Esophagus (tissue), 2 donors: ENCODE data around the gene FRMD4A. TPM values are rescaled to one million over a fixed set of nuclear protein-coding genes. Genes with fewer than 3 reads are reported as not detected.

Experiments used
- H3K27ac ChIP-seq, 2 donors: one replicate each; pipeline ENCODE4 v1.5.1; 2013; ENCODE audit warnings: low read depth in 2 of 2, mild to moderate bottlenecking in 2 of 2, inconsistent platforms in 1 of 2, low read length in 1 of 2, moderate library complexity in 1 of 2
- H3K27me3 ChIP-seq, 2 donors: one replicate each; pipeline ENCODE4 v1.6.1; 2013; ENCODE audit warnings: low read length in 2 of 2, control low read depth in 1 of 2, mild to moderate bottlenecking in 1 of 2; ENCODE audit not compliant: insufficient read depth in 2 of 2, control insufficient read depth in 1 of 2
- H3K36me3 ChIP-seq, 2 donors: one replicate each; pipeline ENCODE4 v1.6.1; 2013; ENCODE audit warnings: low read length in 1 of 2; ENCODE audit not compliant: control insufficient read depth in 2 of 2, insufficient read depth in 2 of 2
- H3K4me1 ChIP-seq, 2 donors: one replicate each; pipeline ENCODE4 v1.6.1; 2013; ENCODE audit warnings: low read length in 1 of 2; ENCODE audit not compliant: control insufficient read depth in 2 of 2, insufficient read depth in 2 of 2
- H3K4me3 ChIP-seq, 2 donors: one replicate each; pipeline ENCODE4 v1.5.1; 2013; ENCODE audit warnings: low read length in 2 of 2, mild to moderate bottlenecking in 2 of 2, low read depth in 1 of 2, moderate library complexity in 1 of 2
- H3K9me3 ChIP-seq, 2 donors: one replicate each; pipeline ENCODE4 v1.6.1; 2013; ENCODE audit warnings: mild to moderate bottlenecking in 2 of 2, low read depth in 1 of 2, low read length in 1 of 2, moderate library complexity in 1 of 2; ENCODE audit not compliant: control insufficient read depth in 2 of 2, insufficient read depth in 1 of 2
- WGBS, 2 donors: extraction: QIAGEN DNeasy Blood & Tissue Kit; methylation state at CpG; one replicate each; pipeline ENCODE4 v1.1.7; 2013; 5-methylcytosine and 5-hydroxymethylcytosine counted together
- polyA plus RNA-seq, 2 donors: library from polyadenylated mRNA; stranded (reverse); fragments of 200-250 nt; gene quantifications; one replicate each; pipeline ENCODE4 v1.2.3, GENCODE V29; 2013
- donor health status: healthy with polysubstance abuse.
- donor health status: Bipolar disorder and iron deficiency.

Gene FRMD4A
- polyA plus RNA-seq, 2 donors: 9.3 to 12.6 TPM

DNA sequence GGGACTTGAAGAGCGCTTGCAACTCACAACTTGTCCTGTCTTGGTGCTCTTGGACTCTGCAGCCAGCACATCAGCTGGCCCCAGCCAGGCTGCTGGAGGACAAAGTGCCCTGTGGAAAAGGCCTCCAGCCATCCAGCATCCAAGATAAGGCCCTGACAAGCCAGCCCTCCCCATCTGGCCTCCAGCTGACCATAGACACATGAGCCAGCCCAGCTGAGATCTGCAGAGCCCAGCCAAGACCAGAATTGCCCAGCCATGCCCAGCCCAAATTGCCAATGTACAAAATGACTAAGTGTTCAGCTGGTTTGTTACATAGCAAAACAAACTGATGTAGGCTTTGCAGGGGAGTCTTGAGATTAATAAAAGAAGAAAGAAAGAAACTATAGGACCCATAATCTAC lies 36.0 kb upstream of the FRMD4A start:
- H3K4me3 ChIP-seq: no peak overlapping the region
- no peaks in the 10 kb centered on the region for H3K27me3 ChIP-seq
- no peaks in the 10 kb centered on the region for H3K9me3 ChIP-seq
- H3K27ac ChIP-seq: no peak overlapping the region
- no peaks in the 10 kb centered on the region for H3K4me1 ChIP-seq
- 90 to 98% methylated on average over 1 of the region's 1 CpG for WGBS, 2 donors
- no peaks in the 10 kb centered on the region for H3K36me3 ChIP-seq

DNA sequence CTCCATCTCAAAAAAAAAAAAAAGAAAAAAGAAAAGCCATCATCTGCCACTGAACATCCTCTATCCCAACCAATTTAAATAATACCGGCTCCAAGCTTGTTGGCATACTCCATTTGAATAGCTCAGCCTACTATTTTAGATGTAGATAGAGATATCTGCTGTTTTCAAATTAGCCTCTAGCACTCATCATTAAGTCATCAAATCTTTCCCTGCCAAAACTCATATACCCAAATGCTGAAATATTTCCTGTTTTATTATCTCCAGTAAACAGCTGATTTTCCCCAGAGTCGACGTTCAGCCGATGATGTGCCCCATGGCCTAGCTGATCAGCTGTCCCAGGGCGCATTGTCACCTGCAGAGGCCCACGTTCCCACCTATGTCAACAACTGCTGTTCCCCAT lies 34.5 kb upstream of the FRMD4A start:
- H3K27ac ChIP-seq: no peak overlapping the region
- no peaks in the 10 kb centered on the region for H3K27me3 ChIP-seq
- H3K4me3 ChIP-seq: no peak overlapping the region
- no peaks in the 10 kb centered on the region for H3K4me1 ChIP-seq
- H3K9me3 ChIP-seq: no peaks in the 10 kb centered on the region
- H3K36me3 ChIP-seq: no peaks in the 10 kb centered on the region
- WGBS, 2 donors: 74 to 76% methylated on average over 6 of the region's 6 CpGs

DNA sequence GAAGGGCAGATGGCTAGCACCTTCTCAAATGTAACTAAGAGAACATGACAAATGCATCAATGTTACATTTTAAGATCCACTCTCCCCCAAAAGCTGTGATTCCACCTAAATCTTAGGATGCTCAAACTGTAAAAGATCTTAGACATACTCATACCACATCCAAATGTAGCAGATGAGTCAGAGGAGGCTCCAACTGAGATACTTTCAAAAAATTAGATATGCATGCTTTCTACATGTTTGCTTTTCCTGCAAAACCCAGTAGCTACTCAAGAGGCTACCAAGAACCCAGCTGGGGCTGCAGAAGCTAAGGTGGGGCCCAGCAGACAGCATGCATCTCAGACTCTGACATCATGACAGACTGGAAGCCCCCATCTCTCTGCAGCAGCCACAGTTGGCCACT lies 31.4 kb upstream of the FRMD4A start:
- peaks cover 0 to 3% of the 10 kb centered on the region in 2 donors for H3K4me1 ChIP-seq
- H3K4me3 ChIP-seq: no peak overlapping the region
- H3K27ac ChIP-seq: no peak overlapping the region
- H3K9me3 ChIP-seq: no peaks in the 10 kb centered on the region
- H3K27me3 ChIP-seq: no peaks in the 10 kb centered on the region
- no peaks in the 10 kb centered on the region for H3K36me3 ChIP-seq

DNA sequence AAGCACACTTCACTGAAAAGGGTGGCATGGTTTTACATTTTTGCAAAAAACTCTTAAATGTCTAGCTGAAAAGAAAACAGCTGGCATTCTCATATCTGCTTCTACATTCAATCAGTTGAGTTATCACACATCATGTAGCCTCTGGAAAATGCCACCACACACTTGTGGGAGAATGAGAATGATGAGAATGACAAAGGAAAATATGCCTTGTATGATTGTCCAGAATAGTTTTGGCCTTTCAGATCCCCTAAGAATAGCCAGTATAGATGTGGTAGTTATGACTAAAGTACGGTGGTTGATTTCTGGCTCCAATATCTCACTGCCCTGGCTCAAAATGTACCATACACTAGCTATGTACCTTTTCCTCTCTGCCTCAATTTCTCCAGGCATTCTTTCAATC lies 30.2 kb upstream of the FRMD4A start:
- no peak overlapping the region for H3K27ac ChIP-seq
- H3K4me1 ChIP-seq: peaks cover 0 to 5% of the 10 kb centered on the region in 2 donors
- no peaks in the 10 kb centered on the region for H3K9me3 ChIP-seq
- H3K27me3 ChIP-seq: no peaks in the 10 kb centered on the region
- no peak overlapping the region for H3K4me3 ChIP-seq
- WGBS, 2 donors: 91 to 96% methylated on average over 1 of the region's 1 CpG
- H3K36me3 ChIP-seq: no peaks in the 10 kb centered on the region

DNA sequence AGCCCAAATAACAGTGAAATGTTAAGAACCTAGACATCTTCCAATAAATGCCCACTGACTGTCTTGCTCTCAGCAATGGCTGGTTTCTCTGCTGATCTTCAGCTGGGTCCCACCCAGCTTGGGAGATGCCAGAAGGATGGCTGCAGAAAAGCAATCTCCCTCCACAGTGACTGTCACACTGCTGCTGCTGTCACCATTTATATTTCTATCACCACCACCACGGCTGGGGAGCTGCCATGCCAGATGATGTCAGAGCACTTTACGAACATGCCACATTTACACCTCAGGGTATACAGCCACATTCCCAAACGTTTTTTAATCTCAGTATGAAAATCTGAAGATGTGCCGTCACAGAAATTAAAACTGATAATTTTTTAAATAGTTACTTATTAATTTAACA lies 29.8 kb upstream of the FRMD4A start:
- no peaks in the 10 kb centered on the region for H3K9me3 ChIP-seq
- no peak overlapping the region for H3K4me3 ChIP-seq
- H3K36me3 ChIP-seq: no peaks in the 10 kb centered on the region
- peaks cover 0 to 5% of the 10 kb centered on the region in 2 donors for H3K4me1 ChIP-seq
- WGBS, 2 donors: 64 to 67% methylated on average over 4 of the region's 4 CpGs
- H3K27ac ChIP-seq: no peak overlapping the region
- no peaks in the 10 kb centered on the region for H3K27me3 ChIP-seq

DNA sequence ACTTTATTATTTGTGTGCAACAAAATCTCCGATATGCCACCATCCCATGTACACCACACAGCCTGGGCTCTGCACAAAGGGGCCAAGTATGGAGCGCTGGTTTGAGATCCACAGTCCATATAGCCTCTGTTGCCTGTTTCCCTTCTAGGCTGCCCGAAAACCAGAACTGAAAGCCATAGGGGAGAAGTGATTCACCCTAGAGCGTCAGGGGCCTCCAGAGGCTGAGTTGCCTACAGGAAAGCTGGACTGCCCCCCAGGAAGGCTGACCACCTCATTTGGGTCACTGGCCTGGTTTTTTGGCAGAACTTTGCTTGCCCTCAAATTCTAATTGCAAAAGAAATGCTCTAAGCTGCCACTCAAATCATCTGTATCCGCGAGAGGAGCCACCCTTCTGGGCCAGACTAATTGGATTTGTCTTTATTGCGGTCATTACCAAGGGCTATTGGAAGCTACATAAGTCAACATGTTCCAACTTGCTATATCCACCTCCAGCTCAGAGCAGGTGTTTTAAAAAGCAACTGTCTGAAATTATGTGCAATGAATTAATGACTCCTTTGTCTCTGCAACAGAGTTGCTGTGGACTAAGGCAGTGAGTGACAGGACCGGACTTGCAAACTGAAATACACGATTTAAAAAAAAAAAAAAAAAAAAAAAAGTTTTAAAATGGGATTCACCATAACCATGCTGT lies 28.3 kb upstream of the FRMD4A start:
- H3K4me1 ChIP-seq: peaks cover 0 to 5% of the 10 kb centered on the region in 2 donors
- H3K4me3 ChIP-seq: no peak overlapping the region
- WGBS, 2 donors: 62 to 69% methylated on average over 9 of the region's 9 CpGs
- no peaks in the 10 kb centered on the region for H3K27me3 ChIP-seq
- H3K36me3 ChIP-seq: no peaks in the 10 kb centered on the region
- H3K27ac ChIP-seq: peak overlapping the region in 1 of 2 donors; percentile 29
- no peaks in the 10 kb centered on the region for H3K9me3 ChIP-seq

DNA sequence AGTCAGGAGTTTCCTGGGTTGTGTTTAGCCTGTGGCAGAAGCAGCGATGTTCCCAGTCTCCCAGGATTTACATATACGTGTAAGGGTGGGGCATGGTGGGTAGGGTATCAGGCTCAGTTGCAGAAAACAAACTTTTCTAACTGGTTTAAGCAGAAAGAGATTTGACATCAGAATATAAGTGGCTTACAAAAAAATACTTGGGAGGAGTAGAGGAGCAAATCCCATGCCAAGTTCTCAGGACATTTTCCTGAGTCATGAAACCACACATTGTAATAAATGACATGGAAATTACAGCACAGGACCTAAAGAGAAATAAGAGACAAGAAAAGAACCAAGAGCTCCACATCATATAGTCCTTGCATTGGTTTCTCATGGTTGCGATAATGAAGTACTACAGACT lies 26.2 kb upstream of the FRMD4A start:
- no peaks in the 10 kb centered on the region for H3K9me3 ChIP-seq
- H3K27ac ChIP-seq: no peak overlapping the region
- 67 to 83% methylated on average over 3 of the region's 3 CpGs for WGBS, 2 donors
- peaks cover 0 to 5% of the 10 kb centered on the region in 2 donors for H3K4me1 ChIP-seq
- no peaks in the 10 kb centered on the region for H3K27me3 ChIP-seq
- H3K36me3 ChIP-seq: no peaks in the 10 kb centered on the region
- H3K4me3 ChIP-seq: no peak overlapping the region

DNA sequence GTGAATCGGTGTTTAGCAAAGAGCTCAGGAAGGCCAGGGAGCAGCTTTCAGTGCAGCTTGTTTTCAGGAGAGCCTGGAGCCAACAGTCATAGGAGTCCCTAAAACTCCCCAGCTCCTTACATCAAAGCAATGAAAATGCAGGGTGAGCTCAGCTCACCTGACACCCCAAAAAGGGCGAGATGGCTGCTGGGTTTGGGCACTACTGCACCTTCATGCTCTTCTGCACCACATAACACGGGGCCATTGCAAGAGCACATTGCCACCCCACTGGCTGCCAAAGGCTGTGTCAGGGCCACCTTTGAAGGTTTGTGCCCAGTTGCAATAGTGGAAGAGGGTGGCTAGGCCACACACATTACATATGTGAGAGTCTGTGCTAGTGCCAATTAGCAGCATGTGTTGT lies 25.0 kb upstream of the FRMD4A start:
- no peak overlapping the region for H3K27ac ChIP-seq
- H3K4me1 ChIP-seq: peaks cover 0 to 5% of the 10 kb centered on the region in 2 donors
- H3K27me3 ChIP-seq: no peaks in the 10 kb centered on the region
- no peaks in the 10 kb centered on the region for H3K36me3 ChIP-seq
- H3K9me3 ChIP-seq: no peaks in the 10 kb centered on the region
- 93 to 94% methylated on average over 3 of the region's 3 CpGs for WGBS, 2 donors
- no peak overlapping the region for H3K4me3 ChIP-seq

DNA sequence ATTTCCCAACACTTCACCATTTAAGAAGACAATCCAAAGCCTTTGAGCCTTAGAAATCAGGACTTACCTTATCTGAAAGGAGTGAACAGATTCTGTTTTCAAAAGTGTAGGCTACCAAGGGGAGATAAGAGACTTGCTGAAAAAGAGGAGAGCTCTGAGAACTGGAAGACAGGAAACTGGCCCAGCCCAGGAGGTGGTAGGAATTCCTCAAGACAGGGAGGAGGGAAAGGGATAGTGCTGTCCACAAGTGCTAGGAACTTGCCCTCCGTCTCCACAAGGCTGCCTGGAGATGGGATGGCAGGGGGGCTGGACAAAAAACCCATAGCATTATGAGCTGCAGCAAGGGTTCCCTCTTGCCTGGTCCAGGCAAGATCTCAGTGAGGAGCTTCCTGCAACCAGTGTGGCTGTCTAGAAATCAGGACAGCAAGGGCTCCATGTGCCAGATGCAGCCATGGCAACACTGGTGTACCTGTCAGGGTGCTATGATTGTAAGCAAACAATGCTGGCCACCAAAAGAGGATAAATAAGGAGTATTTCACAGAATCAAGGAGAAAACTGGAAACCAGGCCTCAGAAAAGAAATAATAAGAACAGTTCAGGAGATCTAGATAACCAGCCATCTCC lies 22.7 kb upstream of the FRMD4A start:
- no peak overlapping the region for H3K4me3 ChIP-seq
- H3K9me3 ChIP-seq: no peaks in the 10 kb centered on the region
- H3K36me3 ChIP-seq: no peaks in the 10 kb centered on the region
- 85 to 96% methylated on average over 1 of the region's 1 CpG for WGBS, 2 donors
- peaks cover 0 to 2% of the 10 kb centered on the region in 2 donors for H3K4me1 ChIP-seq
- H3K27me3 ChIP-seq: no peaks in the 10 kb centered on the region
- no peak overlapping the region for H3K27ac ChIP-seq

DNA sequence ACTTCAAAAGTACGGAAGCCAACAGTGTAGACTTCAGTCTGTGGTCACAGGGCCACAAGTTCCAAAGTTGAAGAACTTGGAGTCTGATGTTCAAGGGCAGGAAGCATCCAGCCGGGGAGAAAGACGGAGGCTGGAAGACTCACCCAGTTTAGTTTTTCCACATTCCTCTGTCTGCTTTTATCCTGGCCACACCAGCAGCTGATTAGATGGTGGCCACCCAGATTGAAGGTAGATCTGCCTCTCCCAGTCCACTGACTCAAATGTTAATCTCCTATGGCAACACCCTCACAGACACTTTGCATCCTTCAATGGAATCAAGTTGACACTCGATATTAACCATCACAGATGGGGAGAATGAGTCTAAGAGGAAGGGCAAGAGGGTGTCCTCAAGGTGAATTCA lies 19.3 kb upstream of the FRMD4A start:
- no peaks in the 10 kb centered on the region for H3K27me3 ChIP-seq
- no peaks in the 10 kb centered on the region for H3K9me3 ChIP-seq
- H3K4me1 ChIP-seq: no peaks in the 10 kb centered on the region
- H3K27ac ChIP-seq: no peak overlapping the region
- no peaks in the 10 kb centered on the region for H3K36me3 ChIP-seq
- H3K4me3 ChIP-seq: no peak overlapping the region
- 75 to 77% methylated on average over 4 of the region's 4 CpGs for WGBS, 2 donors
